IPS DF 19.7 (cell line): ENCODE data around the gene ATP1B2.
A peak's percentile ranks its signal among the peaks of the same experiment; 100 is the strongest.

ENCODE experiments used
- DNase-seq: peaks from one replicate; pipeline ENCODE4 v3.0.0-alpha.2; 2013; ENCODE audit warnings: low read depth, low spot score

The ATP1B2 gene

DNA sequence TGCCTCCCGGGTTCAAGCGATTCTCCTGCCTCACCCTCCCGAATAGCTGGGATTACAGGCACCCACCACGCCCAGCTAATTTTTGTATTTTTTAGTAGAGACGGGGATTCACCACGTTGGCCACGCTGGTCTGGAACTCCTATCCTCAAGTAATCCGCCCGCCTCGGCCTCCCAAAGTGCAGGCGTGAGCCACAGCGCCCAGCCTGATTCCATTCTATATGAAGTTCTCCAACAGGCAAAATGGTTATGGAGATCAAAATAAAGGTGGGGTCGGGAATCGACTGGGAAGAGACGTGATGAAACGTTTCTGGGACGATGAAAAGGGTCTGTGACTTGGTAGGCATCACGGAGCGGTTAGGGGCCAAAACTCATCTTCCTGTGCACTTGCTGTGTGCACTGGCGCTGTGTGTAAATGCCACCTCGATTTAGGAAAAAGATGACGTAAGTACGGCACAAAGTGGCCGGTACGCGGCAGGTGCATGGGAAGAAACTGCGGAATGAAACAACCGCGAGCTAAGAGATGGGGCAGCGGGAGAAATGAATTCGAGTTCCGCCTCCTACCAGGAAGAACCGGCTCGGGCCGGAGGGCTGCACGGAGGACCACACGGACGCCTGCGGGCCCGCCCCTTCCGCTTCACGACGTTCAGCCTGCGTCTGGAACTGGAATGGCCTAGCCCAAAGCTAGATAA lies 35.0 kb downstream of the ATP1B2 start:
- DNase-seq: no peak

DNA sequence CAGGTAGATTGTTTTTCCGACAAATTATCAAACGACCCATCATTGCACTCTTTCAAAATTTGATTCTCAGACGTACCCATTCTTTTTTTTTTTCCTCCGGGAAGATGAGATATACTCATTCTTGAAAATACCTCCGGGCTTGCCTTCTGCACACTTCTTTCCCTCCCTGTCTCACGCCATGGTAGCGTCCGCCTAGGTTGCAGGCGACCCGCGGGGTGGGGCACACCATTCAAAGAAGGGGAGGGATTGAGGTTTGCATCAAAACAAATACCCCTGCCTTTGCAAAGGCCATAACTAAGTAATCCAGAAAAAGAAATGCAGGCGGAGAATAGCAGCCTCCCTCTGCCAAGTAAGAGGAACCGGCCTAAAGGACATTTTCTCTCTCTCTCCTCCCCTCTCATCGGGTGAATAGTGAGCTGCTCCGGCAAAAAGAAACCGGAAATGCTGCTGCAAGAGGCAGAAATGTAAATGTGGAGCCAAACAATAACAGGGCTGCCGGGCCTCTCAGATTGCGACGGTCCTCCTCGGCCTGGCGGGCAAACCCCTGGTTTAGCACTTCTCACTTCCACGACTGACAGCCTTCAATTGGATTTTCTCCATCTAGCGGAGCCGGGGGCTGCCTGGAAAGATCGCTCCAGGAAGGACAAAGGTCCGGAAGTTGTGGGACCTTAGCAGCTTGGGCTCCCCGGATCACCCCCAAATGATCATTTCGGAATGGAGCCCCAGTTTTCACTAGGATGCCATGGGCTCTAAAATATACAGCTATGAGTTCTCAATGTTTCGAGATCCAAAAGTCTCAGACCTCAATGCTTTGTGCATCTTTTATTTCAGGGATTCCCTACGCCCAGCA lies 35.7 kb downstream of the ATP1B2 start:
- DNase-seq: no peak

DNA sequence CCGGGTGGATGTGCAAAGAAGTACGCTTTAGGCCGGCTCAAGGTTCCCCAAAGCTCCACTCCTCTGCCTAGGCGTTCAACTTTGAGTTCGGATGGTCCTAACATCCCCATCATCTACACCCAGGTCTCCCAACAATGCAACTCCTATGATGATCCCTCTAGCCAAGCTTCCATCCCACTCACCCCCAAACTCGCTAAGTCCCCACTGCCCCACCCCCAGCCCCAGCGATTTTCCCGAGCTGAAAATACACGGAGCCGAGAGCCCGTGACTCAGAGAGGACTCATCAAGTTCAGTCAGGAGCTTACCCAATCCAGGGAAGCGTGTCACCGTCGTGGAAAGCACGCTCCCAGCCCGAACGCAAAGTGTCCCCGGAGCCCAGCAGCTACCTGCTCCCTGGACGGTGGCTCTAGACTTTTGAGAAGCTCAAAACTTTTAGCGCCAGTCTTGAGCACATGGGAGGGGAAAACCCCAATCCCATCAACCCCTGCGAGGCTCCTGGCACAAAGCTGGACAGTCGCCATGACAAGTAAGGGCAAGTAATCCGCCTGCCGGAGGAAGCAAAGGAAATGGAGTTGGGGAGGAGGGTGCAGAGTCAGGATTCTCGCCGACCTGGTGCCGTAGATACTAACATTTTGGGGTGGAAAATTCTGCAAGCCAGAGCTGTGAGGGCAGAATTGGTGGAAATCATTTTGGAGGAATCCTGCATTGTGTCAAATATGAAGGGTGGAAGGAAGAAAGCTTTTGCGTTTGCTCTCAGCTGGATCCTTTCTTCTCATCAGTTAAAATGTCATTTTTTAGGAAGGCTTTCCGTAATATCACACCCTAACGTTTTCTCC lies 36.6 kb downstream of the ATP1B2 start, which contains the start of gene TP53:
Gene TP53, minus strand, starts transcription at position 419 of the 836 bp plus-strand sequence. CDS start 10,896 bp downstream, outside the sequence.
- peak; percentile 91 for DNase-seq

DNA sequence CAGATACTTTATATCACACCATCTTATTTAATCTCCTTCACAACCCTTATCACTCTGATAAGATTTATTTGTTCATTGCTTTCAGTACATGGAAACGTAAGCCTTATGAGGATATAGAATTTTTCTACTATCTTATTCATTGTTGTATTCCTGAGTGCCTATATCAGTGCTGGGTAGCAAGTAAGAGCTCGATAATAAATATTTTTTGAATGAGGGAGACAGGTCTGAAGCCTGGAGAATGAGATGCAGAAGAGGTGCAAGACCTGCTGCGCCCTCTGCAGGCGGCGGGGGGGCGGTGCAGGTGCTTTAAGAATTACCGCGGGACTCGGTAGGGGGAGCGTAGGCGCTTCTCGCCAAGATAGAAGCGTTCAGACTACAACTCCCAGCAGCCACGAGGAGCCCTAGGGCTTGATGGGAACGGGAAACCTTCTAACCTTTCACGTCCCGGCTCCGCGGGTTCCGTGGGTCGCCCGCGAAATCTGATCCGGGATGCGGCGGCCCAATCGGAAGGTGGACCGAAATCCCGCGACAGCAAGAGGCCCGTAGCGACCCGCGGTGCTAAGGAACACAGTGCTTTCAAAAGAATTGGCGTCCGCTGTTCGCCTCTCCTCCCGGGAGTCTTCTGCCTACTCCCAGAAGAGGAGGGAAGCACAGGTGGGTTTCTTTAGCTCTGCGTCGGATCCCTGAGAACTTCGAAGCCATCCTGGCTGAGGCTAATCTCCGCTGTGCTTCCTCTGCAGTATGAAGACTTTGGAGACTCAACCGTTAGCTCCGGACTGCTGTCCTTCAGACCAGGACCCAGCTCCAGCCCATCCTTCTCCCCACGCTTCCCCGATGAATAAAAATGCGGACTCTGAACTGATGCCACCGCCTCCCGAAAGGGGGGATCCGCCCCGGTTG lies 37.4 kb downstream of the ATP1B2 start, which contains the start of gene WRAP53:
Gene WRAP53, plus strand, starts transcription at position 570 of the 900 bp plus-strand sequence. Its CDS starts 172 bp downstream, at position 742.
- peak; percentile 98 for DNase-seq

DNA sequence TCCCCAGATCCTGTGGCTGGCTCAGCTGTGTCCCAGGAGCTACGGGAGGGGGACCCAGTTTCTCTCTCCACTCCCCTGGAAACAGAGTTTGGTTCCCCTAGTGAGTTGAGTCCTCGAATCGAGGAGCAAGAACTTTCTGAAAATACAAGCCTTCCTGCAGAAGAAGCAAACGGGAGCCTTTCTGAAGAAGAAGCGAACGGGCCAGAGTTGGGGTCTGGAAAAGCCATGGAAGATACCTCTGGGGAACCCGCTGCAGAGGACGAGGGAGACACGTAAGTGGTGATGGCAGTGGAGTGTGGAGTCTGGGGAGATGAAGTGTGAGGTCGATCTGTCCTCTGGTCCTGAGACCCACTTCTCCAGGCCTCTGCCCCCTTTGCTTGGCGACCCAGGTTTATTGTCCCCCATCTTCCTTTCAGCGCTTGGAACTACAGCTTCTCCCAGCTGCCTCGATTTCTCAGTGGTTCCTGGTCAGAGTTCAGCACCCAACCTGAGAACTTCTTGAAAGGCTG lies 38.1 kb downstream of the ATP1B2 start:
- DNase-seq: no peak

DNA sequence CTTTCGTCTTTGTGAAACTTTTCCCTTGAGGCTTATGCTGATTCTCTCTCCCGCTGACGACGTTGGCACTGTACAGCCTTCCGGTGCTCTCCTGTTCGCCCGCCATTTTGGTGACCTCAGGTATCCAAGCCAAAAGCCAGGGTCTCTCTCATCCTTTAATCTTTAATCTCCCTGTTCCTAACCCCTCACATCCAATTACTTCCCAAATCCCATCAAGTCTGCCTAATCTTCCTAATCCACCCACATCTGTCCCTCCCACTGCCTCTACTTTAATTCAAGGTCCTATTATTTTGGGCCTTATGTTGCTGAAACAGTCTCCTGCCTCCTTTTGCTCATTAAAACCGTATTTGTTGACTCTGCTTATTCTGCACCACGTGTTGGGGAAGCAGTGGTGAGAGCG lies 44.9 kb downstream of the ATP1B2 start:
- DNase-seq: no peak

DNA sequence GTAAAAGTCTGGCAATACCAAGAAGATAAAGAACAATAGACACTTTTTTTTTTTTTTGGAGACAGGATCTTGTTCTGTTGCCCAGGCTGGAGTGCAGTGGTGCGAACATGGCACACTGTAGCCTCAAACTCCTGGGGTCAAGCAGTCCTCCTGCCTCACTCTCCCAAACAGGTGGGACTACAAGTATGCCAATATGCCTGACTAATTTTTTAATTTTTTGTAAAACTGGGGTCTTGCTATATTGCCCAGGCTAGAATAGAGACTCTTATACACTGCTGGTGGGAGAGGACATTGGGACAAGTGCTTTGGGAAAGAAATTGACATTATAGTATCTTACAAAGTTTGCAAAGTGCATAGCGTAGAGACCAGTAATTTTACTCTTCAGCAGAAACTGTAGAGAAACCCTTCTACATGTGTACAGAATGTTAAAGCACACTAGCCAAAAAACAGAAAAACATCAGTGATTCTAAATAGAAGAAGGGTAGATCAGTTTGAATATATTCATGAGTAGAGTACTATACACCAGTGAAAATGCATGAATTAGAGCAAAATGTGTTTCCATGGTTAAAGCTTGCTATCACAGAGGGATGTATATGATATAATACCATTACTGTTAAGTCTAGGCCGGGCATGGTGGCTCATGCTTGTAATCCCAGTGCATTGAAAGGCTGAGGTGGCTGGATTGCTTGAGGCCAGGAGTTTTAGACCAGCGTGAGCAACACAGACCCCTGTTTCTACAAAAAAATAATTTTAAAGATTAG lies 47.3 kb downstream of the ATP1B2 start:
- DNase-seq: no peak

DNA sequence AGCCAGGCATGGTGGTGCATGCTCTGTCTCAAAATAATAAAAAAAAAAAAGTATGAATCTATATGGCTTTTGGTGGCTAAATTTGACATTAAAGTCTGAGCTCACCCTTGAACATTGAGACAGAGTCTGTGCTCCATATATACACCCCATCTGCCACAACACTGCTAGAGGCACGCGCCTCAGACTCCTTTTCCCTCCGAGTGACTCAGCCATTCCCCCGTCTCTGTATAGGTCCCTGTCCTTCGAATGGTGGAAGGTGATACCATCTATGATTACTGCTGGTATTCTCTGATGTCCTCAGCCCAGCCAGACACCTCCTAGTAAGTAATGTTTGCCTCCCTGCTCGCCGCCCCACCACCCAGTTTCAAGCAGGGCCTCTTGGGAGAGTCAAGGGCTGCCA lies 49.8 kb downstream of the ATP1B2 start:
- no peak for DNase-seq

DNA sequence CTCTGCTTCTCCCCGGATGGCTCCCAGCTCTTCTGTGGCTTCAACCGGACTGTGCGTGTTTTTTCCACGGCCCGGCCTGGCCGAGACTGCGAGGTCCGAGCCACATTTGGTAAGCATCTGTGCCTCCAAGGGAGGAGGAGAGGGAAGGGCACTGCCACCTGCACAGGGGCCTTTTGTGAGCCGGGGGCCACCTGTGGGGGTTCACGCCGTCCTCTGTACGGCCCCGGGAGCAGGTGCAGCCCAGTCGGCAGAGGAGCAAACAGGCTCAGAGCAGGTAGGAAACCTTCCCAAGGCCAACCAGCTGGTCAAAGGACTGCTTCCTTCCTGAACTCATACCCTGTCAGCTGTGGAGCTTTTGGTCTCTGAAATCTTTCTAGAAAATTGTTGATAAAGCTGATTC lies 51.0 kb downstream of the ATP1B2 start:
- DNase-seq: no peak

DNA sequence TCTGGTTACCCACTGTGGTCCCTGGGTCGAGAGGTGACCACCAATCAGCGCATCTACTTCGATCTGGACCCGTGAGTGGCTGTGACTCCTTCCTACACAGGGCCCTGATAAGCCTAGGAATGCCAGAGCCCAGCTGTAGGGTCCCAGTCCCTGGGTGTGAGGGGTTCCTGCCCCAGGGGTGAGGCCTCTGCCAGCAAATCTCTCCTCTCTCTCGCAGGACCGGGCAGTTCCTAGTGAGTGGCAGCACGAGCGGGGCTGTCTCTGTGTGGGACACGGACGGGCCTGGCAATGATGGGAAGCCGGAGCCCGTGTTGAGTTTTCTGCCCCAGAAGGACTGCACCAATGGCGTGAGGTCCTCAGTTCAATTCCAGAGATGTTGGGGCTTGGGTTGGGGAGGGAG lies 52.0 kb downstream of the ATP1B2 start:
- DNase-seq: no peak

DNA sequence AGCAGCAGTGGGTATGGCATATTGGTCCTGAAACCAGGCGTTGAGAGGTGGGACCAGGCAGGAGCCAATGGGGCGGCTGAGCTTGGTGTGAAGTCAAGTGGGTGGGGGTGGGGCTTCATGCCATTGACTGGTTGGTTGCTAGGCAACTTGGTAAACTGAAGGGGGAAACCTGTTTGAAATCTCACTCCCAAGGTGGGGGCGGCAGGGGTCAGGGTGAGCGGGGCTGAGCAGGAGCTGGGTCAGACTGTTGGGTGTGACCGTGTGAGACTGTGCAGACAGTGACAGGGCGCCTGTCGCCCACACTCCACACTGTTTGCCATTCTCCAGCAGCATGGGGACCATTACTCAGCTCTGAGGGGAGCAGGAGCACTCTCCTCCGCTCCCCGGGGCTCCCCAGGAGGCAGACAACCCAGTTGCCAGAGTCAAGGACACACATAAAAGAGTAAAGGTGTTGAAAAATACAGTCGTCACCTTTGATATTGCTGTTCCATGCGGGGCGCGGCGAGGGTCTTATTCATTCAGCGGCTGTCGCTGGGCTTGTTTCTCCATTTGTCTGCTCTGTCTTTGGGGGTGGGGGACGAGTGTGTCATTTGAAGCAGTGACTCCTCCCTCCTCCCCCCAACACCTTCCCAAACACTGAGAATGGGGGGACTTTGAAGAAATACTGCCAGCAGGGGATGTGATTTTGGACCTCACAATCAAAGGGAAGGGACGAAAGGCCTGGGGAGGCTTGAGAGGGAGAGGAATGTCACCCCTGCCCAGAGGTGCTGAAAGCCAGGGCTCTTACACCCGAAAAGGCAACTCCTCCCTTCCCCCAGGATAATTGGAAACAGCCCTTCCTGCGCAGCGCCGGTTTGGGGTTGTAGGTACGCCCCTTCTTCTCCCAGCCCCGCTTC lies 53.1 kb downstream of the ATP1B2 start:
- DNase-seq: no peak

DNA sequence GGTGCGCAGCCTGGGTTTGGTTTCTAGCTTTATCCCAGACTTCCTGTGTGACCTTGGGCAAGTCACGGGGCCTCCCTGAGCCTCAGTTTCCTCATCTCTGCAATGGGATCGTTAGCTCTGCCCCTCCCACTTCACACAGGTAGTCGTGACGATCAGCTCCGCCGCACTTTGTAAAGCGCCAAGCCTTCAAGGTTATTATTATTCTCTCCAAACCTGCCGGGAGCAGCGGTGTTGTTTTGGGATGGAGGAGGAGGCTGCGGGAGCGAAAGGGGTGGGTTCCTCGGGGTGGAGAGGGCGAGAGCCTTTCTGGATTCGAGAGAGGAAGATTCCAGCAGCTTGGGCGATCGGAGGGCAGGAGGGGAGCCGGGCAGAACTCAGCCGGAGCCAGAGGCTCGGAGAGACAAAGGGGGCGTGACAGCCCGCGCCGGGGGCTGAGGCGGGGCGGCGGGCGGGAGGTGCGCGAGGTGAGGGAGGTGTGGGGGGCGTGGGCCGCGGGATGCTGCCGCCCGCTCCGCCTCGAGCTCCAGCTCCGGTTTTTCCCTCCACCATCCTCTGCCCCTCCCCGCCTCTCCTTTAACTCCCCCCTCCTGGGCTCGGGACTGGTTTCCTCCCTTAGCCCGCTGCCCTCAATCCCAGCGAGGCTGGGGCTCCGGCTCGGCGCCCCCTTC lies 54.0 kb downstream of the ATP1B2 start, which contains the start of gene EFNB3:
Gene EFNB3, plus strand, starts transcription at position 602 of the 668 bp plus-strand sequence. CDS start 397 bp downstream, outside the sequence.
- DNase-seq: no peak

DNA sequence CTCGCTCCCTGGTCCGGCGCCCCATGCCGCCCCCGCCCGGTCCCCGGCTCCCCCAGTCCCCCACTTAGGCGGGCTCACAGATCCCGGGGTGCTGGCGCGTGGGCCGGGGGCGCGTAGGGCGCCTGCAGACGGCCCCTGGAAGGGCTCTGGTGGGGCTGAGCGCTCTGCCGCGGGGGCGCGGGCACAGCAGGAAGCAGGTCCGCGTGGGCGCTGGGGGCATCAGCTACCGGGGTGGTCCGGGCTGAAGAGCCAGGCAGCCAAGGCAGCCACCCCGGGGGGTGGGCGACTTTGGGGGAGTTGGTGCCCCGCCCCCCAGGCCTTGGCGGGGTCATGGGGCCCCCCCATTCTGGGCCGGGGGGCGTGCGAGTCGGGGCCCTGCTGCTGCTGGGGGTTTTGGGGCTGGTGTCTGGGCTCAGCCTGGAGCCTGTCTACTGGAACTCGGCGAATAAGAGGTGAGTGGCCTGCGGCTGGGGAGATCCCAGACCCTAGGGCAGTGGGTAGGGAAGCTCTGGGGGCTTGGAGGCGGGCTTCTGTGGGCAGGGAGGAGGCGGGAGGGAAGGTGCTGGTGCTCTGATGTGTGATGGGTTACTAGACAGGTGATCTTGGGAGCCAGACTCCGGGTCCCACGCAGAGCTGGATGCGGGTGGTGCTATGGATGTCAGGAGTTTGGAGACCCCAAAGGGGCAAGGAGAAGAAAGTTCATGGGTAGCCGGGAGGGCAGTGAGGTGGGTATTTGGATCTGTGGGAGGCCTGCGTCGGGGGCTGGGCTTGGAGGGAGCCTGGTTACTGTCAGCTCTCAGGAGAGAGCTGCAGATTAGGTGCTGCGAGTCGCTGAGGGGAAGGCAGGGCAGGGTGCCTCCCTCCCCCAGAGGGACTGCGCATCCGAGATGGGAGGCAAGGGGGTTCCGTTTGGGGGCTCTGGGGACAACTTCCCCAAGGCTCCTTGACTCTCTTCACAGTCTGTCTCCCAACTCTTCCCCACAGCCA lies 54.8 kb downstream of the ATP1B2 start:
- no peak for DNase-seq

DNA sequence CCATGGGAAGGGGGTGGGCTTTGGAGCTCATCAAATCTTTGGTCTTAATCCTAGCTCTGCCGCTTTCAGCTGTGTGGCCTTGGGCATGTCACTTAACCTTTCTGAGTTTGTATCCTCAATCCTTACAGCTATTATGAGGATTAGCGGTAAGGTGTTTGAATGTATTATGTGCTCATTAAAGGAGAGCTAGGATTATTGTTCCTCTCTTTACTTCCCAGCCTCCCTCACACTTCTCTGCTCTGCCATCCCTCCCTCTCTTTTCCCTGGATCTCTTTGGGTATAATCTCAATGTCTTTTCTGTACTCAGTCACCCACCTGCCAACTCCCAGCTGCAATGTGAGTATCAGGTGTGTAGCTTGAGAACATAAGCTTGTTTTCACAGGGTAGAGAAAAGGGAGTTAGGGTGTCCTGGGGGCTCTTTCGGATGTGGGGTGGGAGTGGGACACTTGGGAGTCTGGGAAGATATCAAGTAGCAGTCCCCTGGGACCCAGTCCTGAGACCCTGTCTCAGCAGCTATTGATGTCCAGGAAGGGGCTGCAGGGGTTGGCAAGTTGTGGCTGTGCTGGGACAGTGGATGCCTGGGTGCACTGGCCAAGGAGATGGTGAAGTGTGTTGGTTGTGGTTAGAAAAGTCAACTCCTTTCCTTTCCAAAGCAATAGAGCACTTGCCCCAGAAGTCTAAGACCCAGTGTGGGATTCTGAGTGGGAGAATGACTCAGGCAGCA lies 56.1 kb downstream of the ATP1B2 start:
- DNase-seq: no peak
